Kidney epithelial cell (primary cell): ENCODE measurements around the gene MAPT. TPM values are rescaled to one million over a fixed set of nuclear protein-coding genes. Genes with fewer than 3 reads are reported as not detected.

Source experiments
- DNase-seq: peaks from one replicate; pipeline ENCODE4 v3.0.0-alpha.2; 2010; ENCODE audit warnings: low read depth
- H3K27me3 ChIP-seq: 2 replicates; pipeline ENCODE4 v1.6.0; 2011; ENCODE audit warnings: low read length; ENCODE audit not compliant: control insufficient read depth, insufficient read depth
- H3K36me3 ChIP-seq: 2 replicates; pipeline ENCODE4 v1.5.1; 2011; ENCODE audit warnings: low read length; ENCODE audit not compliant: control insufficient read depth, insufficient read depth
- H3K4me3 ChIP-seq: 2 replicates; pipeline ENCODE4 v1.5.1; 2011; ENCODE audit warnings: low read depth, mild to moderate bottlenecking, control low read depth, low read length
- total RNA-seq: library from RNA; depleted of rRNA; stranded (reverse); fragments of >200 nt; gene quantifications from 2 replicates; pipeline ENCODE4 v1.2.3, GENCODE V29; 2015
- TF ChIP-seq, protein P1 (sequence below): IDR thresholded peaks from 2 replicates; pipeline ENCODE4 v1.5.1; 2011; ENCODE audit warnings: mild to moderate bottlenecking, moderate library complexity, low read length, control low read depth, inconsistent platforms; ENCODE audit not compliant: insufficient read depth, poor library complexity, severe bottlenecking

The MAPT gene
- total RNA-seq, 1 donor from 2014 or later = 0.25 TPM

DNA sequence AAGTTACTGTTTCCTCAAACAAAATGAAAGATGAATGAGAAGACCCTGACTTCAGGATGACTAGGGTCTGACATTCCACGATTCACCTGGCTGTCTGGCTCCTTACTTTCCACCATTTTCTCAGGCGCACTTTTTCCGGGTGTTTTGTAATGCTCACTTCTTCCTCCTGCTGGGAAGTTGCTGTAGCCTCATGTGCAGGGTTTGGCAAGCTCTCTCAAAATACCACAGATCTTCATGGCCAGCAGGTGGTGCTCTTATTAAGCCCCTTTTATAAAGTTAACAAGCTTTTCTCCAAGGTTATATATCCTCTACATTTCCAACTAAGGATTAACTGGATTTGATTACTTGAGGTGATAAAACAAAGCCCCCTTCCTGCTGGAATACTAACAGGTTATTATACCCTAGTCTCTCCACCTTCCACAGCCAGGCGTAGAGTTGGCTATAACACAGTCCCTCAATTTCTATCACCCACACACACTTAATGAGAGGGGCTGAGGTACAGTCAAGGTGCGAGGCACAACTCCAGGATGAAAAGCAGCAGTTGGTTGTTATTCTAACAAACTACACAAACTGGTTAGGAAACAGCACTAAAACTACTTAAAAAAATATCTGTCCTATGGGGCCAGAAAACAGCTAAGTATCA is 150.1 kb downstream of the MAPT start:
- Histone ChIP-seq H3K36me3 (peaks cover 3% of the 10 kb centered on the region), H3K27me3 (no peaks in the 10 kb centered on the region), H3K4me3 (no peak overlapping the region)
- DNase-seq = peak; percentile 65
- TF ChIP-seq, protein P1, sequence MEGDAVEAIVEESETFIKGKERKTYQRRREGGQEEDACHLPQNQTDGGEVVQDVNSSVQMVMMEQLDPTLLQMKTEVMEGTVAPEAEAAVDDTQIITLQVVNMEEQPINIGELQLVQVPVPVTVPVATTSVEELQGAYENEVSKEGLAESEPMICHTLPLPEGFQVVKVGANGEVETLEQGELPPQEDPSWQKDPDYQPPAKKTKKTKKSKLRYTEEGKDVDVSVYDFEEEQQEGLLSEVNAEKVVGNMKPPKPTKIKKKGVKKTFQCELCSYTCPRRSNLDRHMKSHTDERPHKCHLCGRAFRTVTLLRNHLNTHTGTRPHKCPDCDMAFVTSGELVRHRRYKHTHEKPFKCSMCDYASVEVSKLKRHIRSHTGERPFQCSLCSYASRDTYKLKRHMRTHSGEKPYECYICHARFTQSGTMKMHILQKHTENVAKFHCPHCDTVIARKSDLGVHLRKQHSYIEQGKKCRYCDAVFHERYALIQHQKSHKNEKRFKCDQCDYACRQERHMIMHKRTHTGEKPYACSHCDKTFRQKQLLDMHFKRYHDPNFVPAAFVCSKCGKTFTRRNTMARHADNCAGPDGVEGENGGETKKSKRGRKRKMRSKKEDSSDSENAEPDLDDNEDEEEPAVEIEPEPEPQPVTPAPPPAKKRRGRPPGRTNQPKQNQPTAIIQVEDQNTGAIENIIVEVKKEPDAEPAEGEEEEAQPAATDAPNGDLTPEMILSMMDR = peak; percentile 88

DNA sequence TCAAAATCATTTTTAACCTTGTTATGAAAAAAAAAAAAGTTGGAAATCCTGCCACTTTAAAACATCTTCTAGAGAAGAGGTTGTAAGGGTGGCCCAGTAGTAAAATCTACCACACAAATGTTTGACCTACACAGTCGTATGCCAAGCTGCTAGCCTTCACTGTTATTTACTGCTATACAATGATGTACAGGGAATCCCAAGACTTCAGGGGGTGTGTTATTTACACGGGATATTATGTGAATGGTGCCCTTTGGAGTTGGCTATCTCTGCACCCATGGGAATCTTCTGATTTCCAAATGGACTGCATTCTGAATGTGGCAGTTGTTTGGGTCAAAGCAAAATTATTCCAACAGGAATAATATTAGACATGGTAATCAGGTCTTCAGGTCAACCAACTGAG is 150.6 kb downstream of the MAPT start:
- Histone ChIP-seq H3K36me3 (peaks cover 3% of the 10 kb centered on the region), H3K27me3 (no peaks in the 10 kb centered on the region), H3K4me3 (no peak overlapping the region)
- TF ChIP-seq, protein P1 = no peak
- DNase-seq = no peak

DNA sequence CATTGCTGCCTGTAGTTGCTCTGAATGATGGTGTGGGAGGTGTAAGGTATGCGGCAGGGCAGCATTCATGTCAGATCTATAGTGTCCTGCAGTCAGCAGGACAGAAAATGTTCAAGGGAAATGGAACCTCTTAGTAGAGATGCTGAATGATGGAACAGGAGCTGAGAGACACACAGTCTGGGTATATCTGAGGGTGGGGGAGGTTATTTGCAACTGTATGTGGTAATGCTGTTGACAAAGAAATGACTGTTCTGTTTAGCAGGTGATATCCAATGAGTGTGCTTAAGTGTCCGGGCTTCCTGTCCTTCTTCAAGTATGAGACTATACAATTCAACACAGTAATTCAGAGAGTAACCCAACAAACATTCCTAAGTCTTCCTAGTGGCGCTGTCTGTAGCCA is 151.3 kb downstream of the MAPT start:
- H3K4me3 ChIP-seq = no peak overlapping the region
- no peak for DNase-seq
- TF ChIP-seq, protein P1 = no peak
- H3K36me3 ChIP-seq = peaks cover 4% of the 10 kb centered on the region
- no peaks in the 10 kb centered on the region for H3K27me3 ChIP-seq

DNA sequence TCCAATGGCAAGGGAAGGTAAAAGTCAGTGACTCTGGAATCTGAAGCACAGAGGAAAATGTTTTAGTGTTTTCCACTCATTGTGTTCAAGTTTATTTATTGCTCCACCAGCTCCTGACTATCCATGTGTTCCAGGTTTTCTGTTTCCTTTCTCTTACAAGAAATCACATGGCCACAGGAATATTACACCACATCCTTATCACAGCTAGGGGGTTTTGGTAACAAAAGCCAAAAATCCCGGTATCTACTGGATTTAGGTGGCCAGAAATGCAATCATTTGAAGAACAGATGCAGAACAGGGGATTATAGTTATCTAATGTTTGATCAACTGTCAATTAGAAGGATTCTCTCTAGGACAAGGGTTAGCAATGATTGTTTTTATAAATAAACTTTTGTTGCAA is 152.6 kb downstream of the MAPT start:
- peaks cover 4% of the 10 kb centered on the region for H3K36me3 ChIP-seq

DNA sequence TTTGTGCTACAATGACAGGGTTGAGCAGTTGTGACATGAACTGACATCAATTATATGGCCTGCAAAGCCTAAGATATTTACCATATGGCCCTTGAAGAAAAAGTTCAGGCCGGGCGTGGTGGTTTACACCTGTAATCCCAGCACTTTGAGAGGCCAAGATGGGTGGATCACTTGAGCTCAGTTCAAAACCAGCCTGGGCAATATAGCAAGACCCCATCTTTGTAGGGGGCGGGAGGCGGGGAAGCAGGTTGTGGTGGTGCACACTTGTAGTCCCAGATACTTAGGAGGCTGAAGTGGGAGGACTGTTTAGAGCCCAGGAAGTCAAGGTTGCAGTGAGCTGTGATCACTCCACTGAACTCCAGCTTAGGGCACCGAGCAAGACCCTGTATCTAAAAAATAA is 153.0 kb downstream of the MAPT start:
- H3K36me3 ChIP-seq = peaks cover 4% of the 10 kb centered on the region

More for the DNA sequence above, 152.6 kb downstream of the MAPT start:
- DNase-seq = no peak
- Histone ChIP-seq H3K4me3 (no peak overlapping the region), H3K27me3 (no peaks in the 10 kb centered on the region)
- TF ChIP-seq, protein P1 = no peak

More for the DNA sequence above, 153.0 kb downstream of the MAPT start:
- TF ChIP-seq, protein P1 = no peak
- Histone ChIP-seq H3K27me3 (no peaks in the 10 kb centered on the region), H3K4me3 (no peak overlapping the region)
- no peak for DNase-seq
